Suppressor macrophage treated with lipopolysaccharide for 4 hours (primary cell): ENCODE data around the gene TRAF3.
"Not testable (repeated sequence)": the region's sequence is repeated elsewhere in the genome, so short reads cannot be mapped to it uniquely, and the experiment has no call there.

Source experiments
- DNase-seq: peaks from one replicate; pipeline ENCODE4 v3.0.0-alpha.2; 2020

The TRAF3 gene

GRCh38 chr14:102896735-102897134, 119.5 kb downstream of the TRAF3 start:
- DNase-seq, result not testable (repeated sequence)

GRCh38 chr14:102897299-102898027, 120.2 kb downstream of the TRAF3 start:
- no peak for DNase-seq

GRCh38 chr14:102898298-102898697, 121.0 kb downstream of the TRAF3 start:
- no peak for DNase-seq

GRCh38 chr14:102898776-102899515, 121.7 kb downstream of the TRAF3 start:
- DNase-seq, result no peak

GRCh38 chr14:102899516-102899900, 122.3 kb downstream of the TRAF3 start:
- DNase-seq, result no peak

GRCh38 chr14:102900631-102901571, 123.7 kb downstream of the TRAF3 start:
- DNase-seq, result no peak

- DNase-seq, result no peak
These were observed 124.4 kb downstream of the TRAF3 start for GRCh38 chr14:102901633-102902032.

- DNase-seq, result no peak
These were observed 124.8 kb downstream of the TRAF3 start for GRCh38 chr14:102902086-102902485.

GRCh38 chr14:102902523-102903247, 125.4 kb downstream of the TRAF3 start:
- no peak for DNase-seq

- DNase-seq, result no peak
These were observed 126.1 kb downstream of the TRAF3 start for GRCh38 chr14:102903248-102903888.

GRCh38 chr14:102903889-102904512, 126.8 kb downstream of the TRAF3 start:
- DNase-seq, result no peak

- no peak for DNase-seq
These were observed 128.2 kb downstream of the TRAF3 start for GRCh38 chr14:102905116-102906108.

GRCh38 chr14:102906616-102907302, 129.5 kb downstream of the TRAF3 start:
- no peak for DNase-seq

GRCh38 chr14:102907303-102907844, 130.1 kb downstream of the TRAF3 start:
- no peak for DNase-seq

GRCh38 chr14:102907980-102908730, 130.9 kb downstream of the TRAF3 start:
- DNase-seq, result no peak

- no peak for DNase-seq
These were observed 131.7 kb downstream of the TRAF3 start for GRCh38 chr14:102908766-102909455.

GRCh38 chr14:102909462-102909861, 132.2 kb downstream of the TRAF3 start:
- DNase-seq, result no peak

GRCh38 chr14:102909911-102910310, 132.7 kb downstream of the TRAF3 start:
- DNase-seq, result no peak
